Measurements from ENCODE around the gene FBL.
"Not testable (repeated sequence)": the region's sequence is repeated elsewhere in the genome, so short reads cannot be mapped to it uniquely, and the experiment has no call there.

Gene FBL

GRCh38 chr19:39877488-39877887 lies 31.3 kb upstream of the FBL start:
- DNase-seq (ENCODE audit: extremely low read depth in 1 of 2, low read depth in 1 of 2): not testable (repeated sequence)

DNA sequence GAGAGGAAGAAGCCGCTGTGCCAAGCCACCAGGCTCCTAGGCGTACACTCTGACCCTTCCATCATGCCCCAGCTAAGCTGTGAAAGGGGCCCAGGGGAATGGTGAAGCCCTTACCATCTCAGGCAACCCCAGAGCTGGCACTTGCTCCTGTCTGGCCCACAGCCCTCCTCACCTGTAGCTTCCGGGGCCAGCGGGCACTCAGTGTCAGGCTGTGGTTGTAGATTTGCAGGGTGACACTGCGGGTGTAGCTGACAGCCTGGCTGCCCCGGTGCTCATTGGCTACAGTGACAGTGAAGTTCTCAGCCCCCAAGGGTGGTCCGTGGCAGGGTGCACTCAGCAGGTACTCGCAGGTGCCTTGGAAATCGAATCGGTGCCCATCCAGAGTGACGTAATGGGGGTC lies 30.3 kb upstream of the FBL start:
- DNase-seq (ENCODE audit: extremely low read depth in 1 of 2, low read depth in 1 of 2): not testable (repeated sequence)

- DNase-seq (ENCODE audit: extremely low read depth in 1 of 2, low read depth in 1 of 2): not testable (repeated sequence)
Measured at GRCh38 chr19:39875401-39875864, 29.3 kb upstream of the FBL start.

GRCh38 chr19:39874404-39874803 lies 28.2 kb upstream of the FBL start:
- DNase-seq (ENCODE audit: extremely low read depth in 1 of 2, low read depth in 1 of 2): no peak

- DNase-seq (ENCODE audit: extremely low read depth in 1 of 2, low read depth in 1 of 2): no peak
Measured at GRCh38 chr19:39873385-39873784, 27.2 kb upstream of the FBL start.

DNA sequence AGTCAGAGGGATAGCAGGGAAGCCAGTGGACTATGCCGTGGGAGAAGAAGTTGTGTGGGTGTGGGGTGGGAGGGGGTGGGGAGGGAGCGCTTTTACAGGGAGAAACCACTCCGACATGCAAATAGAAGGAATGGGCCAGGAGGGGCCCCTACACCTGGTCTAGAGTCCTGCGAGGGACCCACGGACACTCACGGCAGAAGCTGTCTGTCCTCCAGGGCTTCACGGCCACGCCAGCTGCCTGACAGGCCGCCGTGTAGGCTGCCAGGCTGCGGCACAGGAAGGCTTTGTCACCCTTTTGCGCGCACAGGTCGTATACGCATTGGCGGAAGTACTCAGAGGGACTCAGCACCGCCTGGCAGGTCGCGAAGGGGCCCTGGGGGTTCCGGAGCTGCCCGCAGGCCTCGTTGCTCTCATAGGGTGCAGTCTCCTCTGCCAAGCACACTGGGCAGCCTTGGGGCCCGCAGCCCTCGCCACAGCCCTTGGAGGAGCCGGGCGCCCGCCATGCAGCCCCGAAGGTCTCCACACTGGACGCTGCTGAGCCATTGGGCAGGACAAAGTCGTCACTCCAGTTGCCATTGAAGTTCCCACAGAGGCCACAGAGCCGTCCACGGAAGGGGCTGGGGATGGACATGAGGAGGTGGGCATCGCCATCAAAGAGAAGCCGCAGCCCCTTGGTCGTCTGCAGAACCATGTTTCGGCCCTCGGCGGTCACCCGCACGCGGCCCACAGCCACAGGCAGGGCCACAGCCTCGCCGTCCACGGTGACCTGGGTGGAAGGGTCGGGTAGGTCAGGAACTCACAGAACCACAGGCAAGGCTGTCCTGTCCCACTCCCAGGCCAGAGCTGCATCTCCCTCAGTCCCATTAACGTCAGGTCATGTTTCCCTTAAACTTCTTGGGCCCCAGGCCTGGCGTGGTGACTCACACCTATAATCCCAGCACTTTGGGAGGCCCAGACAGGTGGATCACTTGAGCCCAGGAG lies 26.0 kb upstream of the FBL start:
- DNase-seq (ENCODE audit: extremely low read depth in 1 of 2, low read depth in 1 of 2): no peak

- DNase-seq (ENCODE audit: extremely low read depth in 1 of 2, low read depth in 1 of 2): no peak
Measured at GRCh38 chr19:39871362-39871761, 25.2 kb upstream of the FBL start.

DNA sequence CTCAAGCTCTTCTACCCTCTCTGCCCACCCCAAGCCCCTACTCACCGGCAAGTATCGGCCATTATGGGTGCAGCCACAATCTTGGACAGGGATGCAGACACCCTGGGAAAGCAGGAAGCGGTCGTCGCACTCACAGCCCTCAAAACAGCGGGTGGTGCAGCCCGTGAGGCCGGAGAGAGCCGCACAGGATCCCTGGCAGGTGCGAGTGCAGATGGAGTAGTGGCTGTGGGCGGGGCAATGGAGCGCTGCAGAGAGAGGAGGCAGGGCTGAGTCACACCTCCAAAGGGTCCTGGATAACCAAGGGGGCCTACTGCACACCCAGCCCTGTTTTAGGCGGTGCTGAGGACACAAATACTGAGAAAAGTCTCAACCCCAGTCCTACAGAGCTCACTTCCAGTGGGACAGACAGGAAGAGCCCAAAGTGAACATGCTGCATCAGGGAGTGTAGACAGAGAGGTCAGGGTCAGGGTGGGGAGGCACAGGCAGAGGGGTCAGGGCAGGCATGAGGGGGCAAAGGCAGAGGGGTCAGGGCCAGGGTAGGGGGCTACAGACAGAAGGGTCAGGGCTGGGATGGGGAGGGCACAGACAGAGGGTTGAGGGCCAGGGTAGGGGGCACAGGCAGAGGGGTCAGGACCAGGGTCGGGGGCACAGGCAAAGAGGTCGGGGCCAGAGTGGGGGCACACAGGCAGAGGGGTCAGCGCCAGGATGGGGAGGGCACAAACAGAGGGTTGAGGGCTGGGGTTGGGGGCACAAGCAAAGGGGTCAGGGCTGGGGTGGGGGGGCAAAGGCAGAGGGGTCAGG lies 24.2 kb upstream of the FBL start:
- DNase-seq (ENCODE audit: extremely low read depth in 1 of 2, low read depth in 1 of 2): no peak

GRCh38 chr19:39867952-39868351 lies 21.8 kb upstream of the FBL start:
- no peak for DNase-seq (ENCODE audit: extremely low read depth in 1 of 2, low read depth in 1 of 2)

DNA sequence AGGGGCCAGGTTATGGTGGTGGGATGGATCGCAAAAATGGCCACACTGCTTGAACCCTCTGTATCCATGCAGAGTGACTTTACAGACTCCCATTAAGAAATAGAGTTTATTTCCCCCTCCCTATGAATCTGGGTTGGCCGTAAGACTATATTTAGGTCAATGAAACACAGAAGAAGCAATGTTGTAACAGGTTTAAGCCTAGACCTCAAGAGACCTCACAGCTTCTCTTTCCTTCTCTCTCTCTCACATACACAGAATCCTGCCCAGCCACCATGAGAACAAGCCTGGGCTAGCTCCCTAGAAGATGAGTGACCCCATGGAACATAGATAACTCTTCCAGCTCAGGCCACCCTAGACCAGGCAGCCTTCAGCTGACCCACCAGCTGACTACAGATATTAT lies 21.0 kb upstream of the FBL start:
- no peak for DNase-seq (ENCODE audit: extremely low read depth in 1 of 2, low read depth in 1 of 2)

- DNase-seq (ENCODE audit: extremely low read depth in 1 of 2, low read depth in 1 of 2): no peak
Measured at GRCh38 chr19:39865953-39866352, 19.8 kb upstream of the FBL start.

DNA sequence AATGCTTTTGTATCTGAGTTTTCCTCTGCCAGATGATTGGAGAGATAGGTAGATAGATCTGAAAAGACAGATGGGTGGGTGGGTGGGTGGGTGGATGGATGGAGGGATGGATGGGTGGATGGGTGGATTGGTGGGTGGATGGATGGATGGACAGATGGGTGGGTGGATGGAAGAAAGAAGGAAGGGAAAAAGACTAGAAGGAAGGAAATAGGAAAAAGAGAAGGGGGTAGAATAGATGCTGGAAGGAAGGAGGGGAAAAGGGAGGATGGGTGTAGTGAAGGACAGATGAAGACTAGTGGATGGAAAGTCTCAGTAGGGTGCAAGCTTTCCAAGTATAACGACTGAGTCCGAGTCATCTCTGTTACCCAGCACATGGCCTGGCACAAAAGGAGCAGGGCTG lies 19.0 kb upstream of the FBL start:
- no peak for DNase-seq (ENCODE audit: extremely low read depth in 1 of 2, low read depth in 1 of 2)

- no peak for DNase-seq (ENCODE audit: extremely low read depth in 1 of 2, low read depth in 1 of 2)
Measured at GRCh38 chr19:39864118-39864517, 17.9 kb upstream of the FBL start.

- no peak for DNase-seq (ENCODE audit: extremely low read depth in 1 of 2, low read depth in 1 of 2)
Measured at GRCh38 chr19:39858541-39858940, 12.4 kb upstream of the FBL start.

DNA sequence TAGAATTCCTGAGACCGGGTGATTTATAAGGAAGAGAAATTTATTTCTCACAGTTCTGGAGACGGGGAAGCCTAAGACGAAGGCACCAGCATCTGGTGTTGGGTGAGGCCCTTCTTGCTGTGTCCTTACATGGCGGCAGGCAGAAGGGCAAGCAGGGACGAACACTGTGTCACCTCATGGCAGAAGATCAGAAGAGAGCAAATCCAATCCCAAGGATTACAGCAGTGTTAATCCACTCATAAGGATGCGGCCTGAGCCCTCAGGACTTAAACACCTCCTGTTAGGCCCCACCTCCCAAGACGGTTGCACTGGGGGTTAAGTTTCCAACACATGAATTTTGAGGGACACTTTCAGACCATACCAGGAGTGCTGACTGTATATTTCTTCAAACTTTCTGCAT lies 6.7 kb upstream of the FBL start:
- DNase-seq (ENCODE audit: extremely low read depth in 1 of 2, low read depth in 1 of 2): no peak

- no peak for DNase-seq (ENCODE audit: extremely low read depth in 1 of 2, low read depth in 1 of 2)
Measured at GRCh38 chr19:39850892-39851291, 4.7 kb upstream of the FBL start.

DNA sequence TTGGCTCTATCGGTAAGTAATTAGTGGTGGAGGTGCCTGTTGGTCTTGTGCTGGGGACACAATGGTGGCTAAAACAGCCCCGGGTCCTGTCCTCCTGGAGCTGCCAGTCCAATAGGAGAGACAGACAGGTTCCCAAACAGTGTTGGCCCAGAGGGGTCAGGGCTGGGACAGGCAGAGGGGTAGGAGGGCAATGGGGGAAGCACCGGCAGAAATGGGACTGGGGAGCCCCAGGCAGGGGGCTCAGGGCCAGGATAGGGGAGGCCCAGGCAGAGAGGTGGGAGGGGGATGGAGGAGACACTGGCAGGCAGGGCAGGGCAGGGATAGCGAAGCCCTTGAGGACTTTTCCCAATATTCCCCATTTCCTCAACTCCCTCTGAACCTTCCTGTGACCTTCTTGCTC lies 2.2 kb upstream of the FBL start:
- DNase-seq (ENCODE audit: extremely low read depth in 1 of 2, low read depth in 1 of 2): no peak

- no peak for DNase-seq (ENCODE audit: extremely low read depth in 1 of 2, low read depth in 1 of 2)
Measured at GRCh38 chr19:39847525-39847924, 1.3 kb upstream of the FBL start.

GRCh38 chr19:39846678-39847486 lies 703 bp upstream of the FBL start:
- no peak for DNase-seq (ENCODE audit: extremely low read depth in 1 of 2, low read depth in 1 of 2)

DNA sequence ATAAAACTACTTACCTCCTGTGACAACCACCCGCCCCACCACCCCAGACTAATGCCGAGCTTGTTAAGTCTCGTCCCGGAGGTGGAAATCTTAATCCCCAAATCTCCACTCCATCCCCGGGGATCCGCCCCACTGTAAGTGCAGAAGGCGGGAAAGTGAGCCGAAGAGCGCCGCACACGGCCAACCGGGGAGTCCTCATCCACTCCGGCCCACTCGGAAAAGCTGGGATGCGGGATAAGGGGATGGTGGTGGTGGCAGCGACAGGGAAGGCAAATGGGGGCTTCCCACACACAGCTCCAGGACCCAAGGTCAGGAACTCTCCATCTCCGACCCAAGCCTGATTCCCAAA lies 621 bp downstream of the FBL start:
- DNase-seq (ENCODE audit: extremely low read depth in 1 of 2, low read depth in 1 of 2): no peak

DNA sequence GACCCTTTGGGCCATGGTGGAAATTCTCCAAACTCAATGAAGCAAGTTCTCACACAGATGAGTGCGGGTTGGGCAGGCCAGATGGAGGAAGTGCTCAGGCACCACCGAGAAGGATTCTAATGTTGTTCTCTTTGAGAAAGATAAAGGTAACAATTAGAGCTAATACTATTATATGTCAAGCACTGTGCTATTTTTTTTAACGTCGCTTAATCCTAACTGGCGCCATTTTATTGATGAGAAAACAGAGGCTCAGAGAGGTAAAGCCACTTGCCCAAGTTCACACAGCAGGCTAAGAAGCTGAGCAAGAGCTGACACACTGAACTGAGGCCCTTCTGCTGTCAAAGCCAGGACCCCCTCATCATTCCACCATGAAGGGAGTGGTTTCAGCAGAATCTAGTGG lies 1.0 kb downstream of the FBL start:
- no peak for DNase-seq (ENCODE audit: extremely low read depth in 1 of 2, low read depth in 1 of 2)

All from stimulated activated CD8-positive, alpha-beta memory T cell treated with anti-CD3 and anti-CD28 coated beads, Interleukin-7, amount 100 ng/mL, for 48 hours (primary cell).